ENCODE data around the gene TMC6.
A peak's percentile ranks its signal among the peaks of the same experiment; 100 is the strongest.

The TMC6 gene

GRCh38 chr17:78127888-78128550 is 536 bp downstream of the TMC6 start:
- DNase-seq (ENCODE audit: low read depth) = peak; percentile 59
- peak overlapping the region; percentile 66 for H3K4me3 ChIP-seq (ENCODE audit: low read length)
- TF ChIP-seq, protein P1, sequence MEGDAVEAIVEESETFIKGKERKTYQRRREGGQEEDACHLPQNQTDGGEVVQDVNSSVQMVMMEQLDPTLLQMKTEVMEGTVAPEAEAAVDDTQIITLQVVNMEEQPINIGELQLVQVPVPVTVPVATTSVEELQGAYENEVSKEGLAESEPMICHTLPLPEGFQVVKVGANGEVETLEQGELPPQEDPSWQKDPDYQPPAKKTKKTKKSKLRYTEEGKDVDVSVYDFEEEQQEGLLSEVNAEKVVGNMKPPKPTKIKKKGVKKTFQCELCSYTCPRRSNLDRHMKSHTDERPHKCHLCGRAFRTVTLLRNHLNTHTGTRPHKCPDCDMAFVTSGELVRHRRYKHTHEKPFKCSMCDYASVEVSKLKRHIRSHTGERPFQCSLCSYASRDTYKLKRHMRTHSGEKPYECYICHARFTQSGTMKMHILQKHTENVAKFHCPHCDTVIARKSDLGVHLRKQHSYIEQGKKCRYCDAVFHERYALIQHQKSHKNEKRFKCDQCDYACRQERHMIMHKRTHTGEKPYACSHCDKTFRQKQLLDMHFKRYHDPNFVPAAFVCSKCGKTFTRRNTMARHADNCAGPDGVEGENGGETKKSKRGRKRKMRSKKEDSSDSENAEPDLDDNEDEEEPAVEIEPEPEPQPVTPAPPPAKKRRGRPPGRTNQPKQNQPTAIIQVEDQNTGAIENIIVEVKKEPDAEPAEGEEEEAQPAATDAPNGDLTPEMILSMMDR (IDR thresholded peaks at IDR 0.05; ENCODE audit: insufficient read depth, low read depth, low read length, missing control alignments) = no peak

DNA sequence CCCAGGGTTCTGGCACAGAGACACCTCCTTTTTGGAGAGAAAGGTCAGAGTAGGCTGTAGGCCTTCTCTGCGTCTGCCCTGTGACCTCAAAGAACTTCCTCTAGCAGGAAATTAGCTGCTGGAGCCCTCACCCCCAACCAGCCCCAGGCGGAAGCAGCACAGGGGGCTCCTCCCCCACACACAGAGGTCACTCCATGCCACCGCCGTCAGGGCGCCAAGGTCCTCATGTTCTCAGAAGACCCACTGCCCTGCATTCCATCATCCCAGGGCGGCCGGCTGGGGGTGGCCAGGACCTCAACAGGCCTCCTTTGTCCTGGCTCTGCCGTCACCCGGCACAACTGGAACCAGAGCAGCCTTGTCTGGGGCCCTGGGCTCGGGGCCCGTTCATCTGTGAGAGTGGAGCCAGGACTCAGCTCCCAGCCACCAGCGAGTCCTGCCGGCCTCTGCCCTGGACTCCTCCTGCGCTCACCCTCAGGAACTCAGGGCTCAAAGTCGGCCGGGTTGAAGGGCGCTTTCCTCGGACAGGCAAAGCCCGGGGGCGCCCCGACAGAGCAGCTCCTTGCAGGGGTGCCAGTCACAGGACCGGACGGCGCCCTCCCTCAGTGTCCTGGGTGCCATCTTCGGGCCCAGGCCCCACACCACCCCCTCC is 1.2 kb downstream of the TMC6 start:
- DNase-seq (ENCODE audit: low read depth) = no peak
- peak overlapping the region; percentile 66 for H3K4me3 ChIP-seq (ENCODE audit: low read length)
- TF ChIP-seq, protein P1 (IDR thresholded peaks at IDR 0.05; ENCODE audit: insufficient read depth, low read depth, low read length, missing control alignments) = no peak

DNA sequence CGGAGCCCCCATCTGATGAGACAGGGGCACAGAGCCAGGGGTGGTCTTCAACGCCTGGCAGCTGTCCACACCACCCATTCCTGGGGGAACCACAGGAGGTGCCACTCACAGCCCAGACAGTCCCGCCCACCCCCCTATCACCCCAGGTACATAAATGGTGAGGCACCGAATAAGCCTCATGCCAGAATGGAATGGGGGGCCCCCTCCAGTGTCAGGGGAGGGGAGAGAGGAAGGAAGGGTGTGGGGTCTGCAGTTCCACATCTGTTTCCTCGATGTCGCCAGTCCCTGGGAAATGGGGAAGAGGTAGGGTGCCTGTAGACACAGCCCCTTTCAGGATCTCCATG is 1.7 kb downstream of the TMC6 start:
- TF ChIP-seq, protein P1 (IDR thresholded peaks at IDR 0.05; ENCODE audit: insufficient read depth, low read depth, low read length, missing control alignments) = no peak
- no peak overlapping the region for H3K4me3 ChIP-seq (ENCODE audit: low read length)
- DNase-seq (ENCODE audit: low read depth) = no peak

DNA sequence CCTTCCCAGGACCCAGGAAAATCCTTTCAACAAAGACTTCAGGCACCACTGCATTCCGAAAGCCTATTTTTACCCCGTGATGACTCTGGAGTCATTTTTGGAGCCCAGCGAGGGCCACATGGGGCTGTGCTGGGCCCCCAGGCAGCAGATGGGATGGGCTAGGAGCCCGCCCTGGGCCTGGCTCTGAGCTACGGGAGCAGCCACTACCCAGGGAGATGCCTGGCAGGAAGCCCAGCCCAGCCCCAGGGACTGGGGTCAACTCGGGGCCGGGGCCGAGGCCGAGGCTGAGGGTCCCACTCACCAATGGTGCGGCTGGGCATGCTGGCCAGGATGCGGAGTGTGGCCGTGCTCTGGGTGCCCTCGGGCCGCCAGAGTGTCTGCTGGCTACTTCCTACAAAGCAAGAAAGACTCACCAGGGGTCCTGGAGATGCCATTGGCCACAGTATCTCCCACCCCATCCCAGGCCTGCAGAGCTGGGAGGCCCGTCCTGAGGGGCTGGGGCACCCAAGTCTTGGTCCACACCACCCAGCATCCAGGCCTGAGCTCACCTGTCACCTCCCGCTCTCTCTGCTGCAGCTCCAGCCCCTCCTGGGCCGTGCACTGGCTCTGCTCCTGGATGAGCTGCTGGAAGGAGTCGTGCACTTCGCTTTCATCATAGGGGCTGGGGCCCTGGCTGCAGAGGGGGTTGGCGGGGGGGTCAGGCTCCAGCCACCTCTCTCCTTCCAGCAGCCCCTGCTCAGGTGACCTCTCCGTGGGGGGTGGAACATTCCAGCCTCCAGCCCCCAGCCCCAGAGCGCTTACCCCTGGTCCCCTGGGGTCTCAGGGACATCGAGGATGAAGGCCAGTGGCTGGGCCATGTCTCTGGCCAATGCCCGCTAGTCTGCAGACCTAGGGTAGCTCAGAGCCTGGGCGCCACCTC is 2.3 kb downstream of the TMC6 start:
- TF ChIP-seq, protein P1 (IDR thresholded peaks at IDR 0.05; ENCODE audit: insufficient read depth, low read depth, low read length, missing control alignments) = no peak
- no peak for DNase-seq (ENCODE audit: low read depth)
- H3K4me3 ChIP-seq (ENCODE audit: low read length) = no peak overlapping the region

- TF ChIP-seq, protein P1 (IDR thresholded peaks at IDR 0.05; ENCODE audit: insufficient read depth, low read depth, low read length, missing control alignments) = no peak
- DNase-seq (ENCODE audit: low read depth) = no peak
- no peak overlapping the region for H3K4me3 ChIP-seq (ENCODE audit: low read length)
These were observed 3.2 kb downstream of the TMC6 start for GRCh38 chr17:78125138-78125913.

DNA sequence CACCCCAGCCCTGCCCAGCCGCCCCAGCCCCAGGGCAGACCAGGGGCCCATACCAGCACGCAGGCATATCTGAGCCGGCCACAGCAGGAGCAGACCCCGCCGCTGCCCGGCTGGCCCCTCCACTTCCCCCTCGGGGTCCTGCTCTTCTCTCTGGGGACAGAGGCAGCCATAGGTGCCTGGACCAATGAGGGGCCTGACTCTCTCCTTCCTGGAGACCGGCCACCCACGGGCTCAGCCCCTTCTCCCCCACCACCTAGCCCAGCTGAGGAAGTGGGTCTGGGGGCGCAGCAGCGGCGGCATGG is 3.8 kb downstream of the TMC6 start:
- TF ChIP-seq, protein P1 (IDR thresholded peaks at IDR 0.05; ENCODE audit: insufficient read depth, low read depth, low read length, missing control alignments) = no peak
- no peak for DNase-seq (ENCODE audit: low read depth)
- no peak overlapping the region for H3K4me3 ChIP-seq (ENCODE audit: low read length)
